Activated CD4-positive, CD25-positive, alpha-beta regulatory T cell treated with anti-CD3 and anti-CD28 coated beads, Interleukin-2, amount 50 U/mL, for 24 hours (primary cell): Measurements from ENCODE around the gene RPP14.

Experiments used
- ATAC-seq, 2 donors: fragments of 150-1000 bp; cut with Tn5 transposase; one replicate each; pipeline ENCODE4 v1.10.0; 2021; ENCODE audit warnings: mild to moderate bottlenecking in 1 of 2, moderate library complexity in 1 of 2

RPP14 gene

DNA sequence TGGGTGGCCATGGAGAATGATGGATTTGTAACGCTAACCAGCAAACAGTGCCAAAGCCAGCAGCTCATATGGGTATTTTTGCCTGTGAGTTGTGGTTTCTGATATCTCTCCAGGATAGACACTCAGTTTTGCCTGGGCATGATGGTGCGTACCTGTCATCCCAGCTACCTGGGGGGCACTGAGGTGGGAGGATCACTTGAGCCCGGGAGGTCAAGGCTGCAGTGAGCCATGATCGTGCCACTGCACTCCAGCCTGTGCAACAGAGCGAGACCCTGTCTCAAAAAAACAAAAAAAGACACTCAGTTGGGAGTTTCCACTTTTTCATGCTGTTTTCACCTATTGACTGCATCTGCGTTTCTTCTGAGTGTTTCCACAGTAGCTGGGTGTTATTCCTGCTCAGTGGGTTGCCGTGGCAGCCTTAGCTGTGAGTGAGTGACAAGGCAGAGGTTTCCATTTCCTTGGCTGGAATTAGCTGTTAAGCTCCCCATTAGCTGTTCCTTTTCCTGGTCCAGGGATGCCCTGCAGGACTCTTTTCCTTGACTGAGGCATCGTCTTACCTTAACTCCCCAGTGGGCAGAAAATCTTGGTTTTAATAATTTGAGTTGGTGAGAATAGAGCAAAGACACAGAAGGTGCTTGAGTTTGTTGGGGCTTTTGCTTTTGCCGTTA is 14.2 kb upstream of the RPP14 start:
- no peak for ATAC-seq

GRCh38 chr3:58292866-58293265 is 13.2 kb upstream of the RPP14 start:
- ATAC-seq, result no peak

GRCh38 chr3:58293516-58293915 is 12.5 kb upstream of the RPP14 start:
- ATAC-seq, result no peak

DNA sequence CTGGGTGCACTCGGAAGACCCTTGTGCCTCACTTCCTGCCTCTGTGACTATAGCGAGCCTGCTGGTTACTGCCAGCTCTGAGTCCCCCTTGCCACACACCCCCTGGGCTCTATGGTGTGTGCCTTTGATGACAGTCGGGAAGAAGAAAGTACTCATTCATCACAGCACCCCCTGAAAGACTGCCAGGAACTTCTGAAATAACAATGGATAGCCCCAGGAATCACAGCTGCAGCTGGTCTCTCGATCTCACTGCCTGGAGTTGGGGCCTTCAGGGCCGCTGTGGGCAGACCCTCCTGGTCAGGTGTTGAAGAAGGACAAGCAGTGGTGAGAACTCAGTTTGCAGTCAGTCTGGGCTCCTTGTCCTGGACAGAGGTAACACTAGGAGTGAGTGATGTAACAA is 9.8 kb upstream of the RPP14 start:
- no peak for ATAC-seq

- ATAC-seq, result no peak
Observed at GRCh38 chr3:58296843-58297242, 9.2 kb upstream of the RPP14 start.

DNA sequence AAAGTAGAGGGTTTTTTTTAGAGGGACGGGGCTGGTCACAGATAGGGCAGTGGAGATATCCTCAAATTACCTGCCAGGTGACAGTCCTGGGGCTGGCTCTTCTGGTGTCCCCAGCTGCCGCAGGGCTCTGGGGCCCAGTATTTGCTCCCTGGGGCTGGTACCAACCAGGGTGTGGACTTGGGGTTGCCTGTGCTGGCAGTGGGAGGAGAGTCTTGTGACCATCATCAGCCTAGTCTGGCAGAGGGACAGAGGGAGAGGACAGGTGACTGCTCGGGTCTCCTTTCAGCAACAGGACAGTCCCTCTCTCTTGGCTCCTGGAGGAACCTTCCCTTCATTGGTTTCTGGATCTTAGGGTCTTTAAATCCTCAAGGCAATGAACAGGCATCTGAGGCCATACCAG is 7.9 kb upstream of the RPP14 start:
- ATAC-seq, result no peak

- ATAC-seq, result no peak
Observed at GRCh38 chr3:58299075-58299474, 7.0 kb upstream of the RPP14 start.

DNA sequence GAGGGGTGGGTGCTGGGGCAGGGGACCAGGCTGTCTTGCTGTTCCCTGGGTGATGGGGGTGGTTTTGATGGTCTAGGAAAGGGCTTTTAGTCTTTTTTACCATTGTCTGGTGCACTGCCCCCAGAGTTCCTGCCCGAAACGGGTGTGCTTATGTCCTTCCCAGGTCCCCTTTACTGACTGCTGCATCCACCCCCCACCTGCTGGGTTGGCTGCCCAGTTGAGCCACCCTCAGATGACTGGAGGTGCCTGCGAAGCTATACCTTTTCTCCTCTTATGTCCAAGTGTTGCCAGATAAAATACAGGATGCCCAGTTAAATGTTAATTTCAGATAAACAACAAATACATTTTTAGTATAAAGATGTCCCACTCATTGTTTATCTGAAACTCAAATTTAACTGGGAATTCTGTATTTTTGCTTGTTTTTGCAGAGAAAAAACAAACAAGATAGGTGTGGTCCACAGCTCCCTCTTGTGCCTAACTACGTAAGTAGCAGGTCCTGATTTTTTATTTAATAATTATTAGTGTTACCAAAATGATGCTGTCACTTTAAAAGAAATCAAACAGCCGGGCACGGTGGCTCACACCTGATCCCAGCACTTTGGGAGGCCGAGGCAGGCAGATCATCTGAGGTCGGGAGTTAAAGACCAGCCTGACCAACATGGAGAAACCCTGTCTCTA is 6.1 kb upstream of the RPP14 start:
- ATAC-seq, result no peak

GRCh38 chr3:58307639-58308215 is 1.7 kb downstream of the RPP14 start:
- no peak for ATAC-seq

DNA sequence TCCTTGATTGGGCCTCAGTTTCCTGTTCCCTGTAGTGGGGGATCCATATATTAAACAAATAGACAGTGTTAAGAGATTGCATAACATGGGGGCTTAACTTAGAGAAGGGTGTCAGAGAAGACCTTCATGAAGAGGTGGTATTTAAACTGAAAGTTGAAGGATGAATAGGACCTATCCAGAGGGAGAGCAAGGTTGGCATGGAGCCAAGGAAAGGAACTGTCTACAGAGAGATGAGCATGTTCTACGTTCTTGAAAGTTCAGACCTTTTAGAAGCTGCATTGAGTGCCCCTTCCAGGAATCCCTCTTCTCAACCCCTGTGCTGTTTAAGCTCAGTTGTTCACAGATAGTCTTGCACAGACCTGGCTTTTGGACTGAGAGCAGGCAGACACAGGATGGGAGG is 2.7 kb downstream of the RPP14 start:
- ATAC-seq, result no peak

- ATAC-seq, result no peak
Observed at GRCh38 chr3:58317811-58318210, 11.8 kb downstream of the RPP14 start.

- ATAC-seq, result no peak
Observed at GRCh38 chr3:58321791-58322190, 15.7 kb downstream of the RPP14 start.

DNA sequence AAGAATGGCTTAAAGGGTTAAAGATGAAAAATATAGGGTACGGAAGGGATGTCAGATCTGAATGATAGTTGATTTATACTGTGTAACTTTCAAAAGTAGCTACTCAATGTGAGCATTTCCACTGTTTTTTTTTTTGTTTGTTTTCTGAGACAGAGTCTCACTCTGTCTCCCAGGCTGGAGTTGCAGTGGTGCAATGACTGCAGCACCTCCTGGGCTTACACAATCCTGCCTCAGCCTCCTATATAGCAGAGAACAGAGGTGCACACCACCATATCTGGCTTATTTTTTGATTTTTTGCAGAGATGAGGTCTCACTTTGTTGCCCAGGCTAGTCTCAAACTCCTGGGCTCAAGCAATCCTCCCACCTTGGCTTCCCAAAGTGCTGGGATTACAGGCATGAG is 16.7 kb downstream of the RPP14 start:
- ATAC-seq, result no peak

DNA sequence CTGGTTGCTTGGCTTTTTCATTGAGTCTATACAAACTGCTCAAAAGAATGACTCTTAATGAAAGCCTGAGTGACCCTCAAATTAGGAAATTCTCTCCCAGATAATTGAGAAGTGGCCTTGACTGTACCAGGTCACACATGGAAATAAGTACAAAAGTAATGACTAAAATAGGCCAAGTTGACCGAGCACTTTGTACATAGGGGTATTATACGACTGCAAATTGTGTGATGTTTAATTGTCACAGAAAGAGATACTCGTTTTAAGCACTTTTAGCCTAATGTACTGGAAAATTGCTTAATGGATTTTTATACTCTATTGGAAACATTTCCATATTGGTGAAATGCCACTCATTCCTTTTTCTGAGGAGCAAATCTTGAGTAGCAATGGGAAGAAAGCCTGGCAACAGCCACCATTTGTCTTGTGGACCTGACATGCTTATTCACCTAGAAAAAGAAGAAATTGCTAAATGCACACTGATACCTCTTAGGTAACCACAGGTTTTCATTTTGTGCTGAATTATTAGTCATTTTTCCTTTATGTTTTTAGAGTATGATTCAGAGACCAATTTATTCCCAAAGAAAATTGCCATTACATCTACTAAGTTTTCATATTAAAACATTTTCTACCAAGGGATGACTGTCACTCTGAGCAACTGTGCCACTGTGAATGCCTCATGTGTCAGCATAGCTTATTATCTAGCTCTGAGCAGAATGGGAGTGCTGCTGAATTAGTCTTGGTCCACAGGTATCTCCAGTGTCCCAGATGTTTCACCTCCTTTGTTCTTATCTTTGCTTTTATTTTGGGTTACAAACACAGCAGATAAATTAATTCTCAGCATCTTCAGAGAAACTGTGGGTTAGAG is 17.7 kb downstream of the RPP14 start:
- ATAC-seq, result peak; percentile 74 to 75

GRCh38 chr3:58324391-58325390 is 18.6 kb downstream of the RPP14 start:
- peak; percentile 73 to 75 for ATAC-seq

DNA sequence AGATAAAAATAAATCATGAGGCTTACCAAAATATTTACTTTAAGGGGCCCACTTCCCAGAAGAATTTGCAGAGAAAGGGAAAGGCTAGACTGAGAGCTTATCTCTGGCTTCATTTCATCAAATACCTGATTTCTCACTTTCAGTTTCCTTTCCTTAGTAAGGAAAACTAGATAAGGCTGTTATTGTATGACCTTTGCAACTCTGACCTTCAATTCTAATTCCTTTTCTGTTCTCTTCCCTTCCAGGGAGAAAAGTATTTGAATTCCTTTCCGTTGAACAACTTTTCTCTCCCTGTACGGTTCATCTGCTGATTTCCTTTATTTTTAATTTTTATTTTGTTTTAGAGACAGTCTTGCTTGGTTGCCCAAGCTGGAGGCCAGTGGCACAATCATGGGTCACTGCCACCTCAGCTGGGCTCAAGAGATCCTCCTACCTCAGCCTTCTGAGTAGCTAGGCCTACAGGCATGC is 19.5 kb downstream of the RPP14 start:
- ATAC-seq, result no peak

- ATAC-seq, result no peak
Observed at GRCh38 chr3:58326267-58326900, 20.3 kb downstream of the RPP14 start.

GRCh38 chr3:58329150-58329921 is 23.3 kb downstream of the RPP14 start:
- no peak for ATAC-seq

DNA sequence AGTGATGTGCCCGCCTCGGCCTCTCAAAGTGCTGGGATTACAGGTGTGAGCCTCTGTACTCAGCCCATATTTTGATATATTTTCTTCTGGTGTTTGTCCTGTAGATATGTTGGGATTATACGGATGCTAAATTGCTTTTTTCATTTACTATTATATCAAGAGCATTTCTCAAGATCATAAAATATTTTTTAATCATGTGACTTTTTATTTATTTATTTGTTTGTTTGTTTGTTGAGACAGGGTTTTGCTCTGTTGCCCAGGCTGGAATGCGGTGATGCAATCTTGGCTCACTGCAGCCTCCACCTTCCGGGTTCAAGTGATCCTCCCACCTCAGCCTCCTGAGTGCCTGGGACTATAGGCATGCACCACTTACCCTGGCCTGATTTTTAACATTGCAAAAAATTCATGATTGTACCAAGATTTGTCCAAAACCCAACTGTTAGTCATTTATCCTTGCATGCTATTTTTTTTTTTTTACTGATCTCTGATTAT is 23.9 kb downstream of the RPP14 start:
- no peak for ATAC-seq

GRCh38 chr3:58331593-58332152 is 25.6 kb downstream of the RPP14 start:
- no peak for ATAC-seq
